Femur (tissue), 1 donor: ENCODE results near the gene TUBA4A.
"Not testable (repeated sequence)": the region's sequence is repeated elsewhere in the genome, so short reads cannot be mapped to it uniquely, and the experiment has no call there.

Experiments
- DNase-seq: peaks from one replicate; pipeline ENCODE4 v3.0.0-alpha.2; 2017

Gene TUBA4A

GRCh38 chr2:219209236-219210195, 44.2 kb downstream of the TUBA4A start:
- DNase-seq, result peak; percentile 18

- peak; percentile 22 for DNase-seq
Observed at GRCh38 chr2:219207884-219208740, 45.6 kb downstream of the TUBA4A start.

- DNase-seq, result no peak
Observed at GRCh38 chr2:219207134-219207883, 46.4 kb downstream of the TUBA4A start.

- DNase-seq, result peak; percentile 96
Observed at GRCh38 chr2:219206328-219207133, 47.2 kb downstream of the TUBA4A start, which contains the start of gene ZFAND2B. Gene ZFAND2B, plus strand, starts transcription at chr2:219206782. Its CDS starts 206 bp downstream, at chr2:219206988.

- DNase-seq, result no peak
Observed at GRCh38 chr2:219205981-219206327, 47.8 kb downstream of the TUBA4A start.

GRCh38 chr2:219205165-219205538, 48.6 kb downstream of the TUBA4A start:
- no peak for DNase-seq

GRCh38 chr2:219204425-219205164, 49.1 kb downstream of the TUBA4A start:
- no peak for DNase-seq

- not testable (repeated sequence) for DNase-seq
Observed at GRCh38 chr2:219201331-219201730, 52.4 kb downstream of the TUBA4A start.

GRCh38 chr2:219200502-219201326, 53.0 kb downstream of the TUBA4A start:
- DNase-seq, result not testable (repeated sequence)
